HepG2 (cell line): Measurements from ENCODE around the gene CLDN19. TPM values are rescaled to one million over a fixed set of nuclear protein-coding genes. Genes with fewer than 3 reads are reported as not detected.
A peak's percentile ranks its signal among the peaks of the same experiment; 100 is the strongest.

Experiments
- GRHL1 ChIP-seq: sonication (generic); formaldehyde crosslinking; conservative IDR thresholded peaks from 2 replicates; pipeline ENCODE4 v1.8.0; 2022; ENCODE audit warnings: missing genetic modification reagents
- KDM1A ChIP-seq: IDR thresholded peaks from 2 replicates; pipeline ENCODE4 v1.6.1; 2016; ENCODE audit warnings: missing compliant biosample characterization
- KLF12 ChIP-seq: sonication (generic); formaldehyde crosslinking; IDR thresholded peaks from 2 replicates; pipeline ENCODE4 v1.4.0; 2020; ENCODE audit warnings: missing genetic modification reagents, borderline replicate concordance
- KLF16 ChIP-seq, 2 experiments: sonication (generic) in 1 of 2; formaldehyde crosslinking in 1 of 2; IDR thresholded peaks; 2 replicates each; pipeline versions ENCODE4 v1.6.1 to v1.8.0; 2016 to 2023; ENCODE audit warnings: missing genetic modification reagents in 2 of 2, missing compliant biosample characterization in 1 of 2
- NR3C1 ChIP-seq: sonication (generic); formaldehyde crosslinking; IDR thresholded peaks from 2 replicates; pipeline ENCODE4 v1.4.0; 2020; ENCODE audit warnings: missing genetic modification reagents
- RCOR2 ChIP-seq: IDR thresholded peaks from 2 replicates; pipeline ENCODE4 v1.6.1; 2016; ENCODE audit warnings: missing biosample characterization, missing genetic modification reagents
- RELA ChIP-seq: sonication (generic); formaldehyde crosslinking; IDR thresholded peaks from 2 replicates; pipeline ENCODE4 v1.4.0; 2020; ENCODE audit warnings: missing genetic modification reagents
- SIN3A ChIP-seq: IDR thresholded peaks from 2 replicates; pipeline ENCODE4 v1.6.1; 2011; ENCODE audit warnings: low read depth, mild to moderate bottlenecking, control low read depth, low read length, borderline replicate concordance
- ZFP62 ChIP-seq: sonication (generic); formaldehyde crosslinking; IDR thresholded peaks from 2 replicates; pipeline ENCODE4 v1.4.0; 2020; ENCODE audit warnings: missing genetic modification reagents
- polyA plus RNA-seq, 8 experiments: library from polyadenylated mRNA; depleted of rRNA in 3 of 8; stranded (reverse) in 7 of 8; unstranded in 1 of 8; fragments of >200 nt; fragmentation: Illumina TruSeq in 4 of 8; extraction: Trizol in 4 of 8; gene quantifications; 2 replicates each; pipeline versions ENCODE4 v1.2.1 to v1.2.3, GENCODE V29; 2011 to 2016; ENCODE audit warnings: low read depth in 4 of 8, missing spikeins in 1 of 8, mixed read lengths in 1 of 8; ENCODE audit not compliant: insufficient read depth in 1 of 8
- total RNA-seq, 5 experiments: library from RNA; depleted of rRNA; stranded (reverse); fragments of >200 nt; fragmentation: Illumina TruSeq; extraction: Trizol; gene quantifications; 2 replicates each; pipeline ENCODE4 v1.2.3, GENCODE V29; 2016; ENCODE audit warnings: low read depth in 1 of 5
- TF ChIP-seq, protein P1 (sequence below): sonication (generic); formaldehyde crosslinking; IDR thresholded peaks from 2 replicates; pipeline ENCODE4 v1.4.0; 2020; ENCODE audit warnings: mild to moderate bottlenecking, low read depth, missing genetic modification reagents
- TF ChIP-seq, protein P2 (sequence below): sonication (generic); formaldehyde crosslinking; IDR thresholded peaks from 2 replicates; pipeline ENCODE4 v1.4.0; 2020; ENCODE audit warnings: missing genetic modification reagents

CLDN19 gene
- total and polyA plus RNA-seq, 2 of the 13 experiments (the other 11 are each of a cell fraction or from before 2014, with no cell fraction given): 5.0 to 7.6 TPM

- peak in 1 of 2 experiments; percentile 80; a peak in 2 of 4 replicates for TF ChIP-seq KLF16 (CRISPR knock-in tag; IDR thresholded peaks at IDR 0.05)
- peak; percentile 74; the same call in 1 of the 2 replicates for TF ChIP-seq SIN3A
- TF ChIP-seq KLF12 (CRISPR knock-in tag): peak; percentile 68; the same call in 1 of the 2 replicates
- no peak for TF ChIP-seq KDM1A (CRISPR knock-in tag)
- 0 out of 2 replicates have a peak, but pooled peaks have one; percentile 42 for TF ChIP-seq ZFP62
- TF ChIP-seq RCOR2 (CRISPR knock-in tag): no peak
- TF ChIP-seq, protein P1, sequence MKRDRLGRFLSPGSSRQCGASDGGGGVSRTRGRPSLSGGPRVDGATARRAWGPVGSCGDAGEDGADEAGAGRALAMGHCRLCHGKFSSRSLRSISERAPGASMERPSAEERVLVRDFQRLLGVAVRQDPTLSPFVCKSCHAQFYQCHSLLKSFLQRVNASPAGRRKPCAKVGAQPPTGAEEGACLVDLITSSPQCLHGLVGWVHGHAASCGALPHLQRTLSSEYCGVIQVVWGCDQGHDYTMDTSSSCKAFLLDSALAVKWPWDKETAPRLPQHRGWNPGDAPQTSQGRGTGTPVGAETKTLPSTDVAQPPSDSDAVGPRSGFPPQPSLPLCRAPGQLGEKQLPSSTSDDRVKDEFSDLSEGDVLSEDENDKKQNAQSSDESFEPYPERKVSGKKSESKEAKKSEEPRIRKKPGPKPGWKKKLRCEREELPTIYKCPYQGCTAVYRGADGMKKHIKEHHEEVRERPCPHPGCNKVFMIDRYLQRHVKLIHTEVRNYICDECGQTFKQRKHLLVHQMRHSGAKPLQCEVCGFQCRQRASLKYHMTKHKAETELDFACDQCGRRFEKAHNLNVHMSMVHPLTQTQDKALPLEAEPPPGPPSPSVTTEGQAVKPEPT (CRISPR knock-in tag): peak; percentile 62; the same call in 1 of the 2 replicates
- TF ChIP-seq RELA (CRISPR knock-in tag): 0 out of 2 replicates have a peak, but pooled peaks have one; percentile 56
- no peak for TF ChIP-seq NR3C1 (CRISPR knock-in tag)
- TF ChIP-seq, protein P2, sequence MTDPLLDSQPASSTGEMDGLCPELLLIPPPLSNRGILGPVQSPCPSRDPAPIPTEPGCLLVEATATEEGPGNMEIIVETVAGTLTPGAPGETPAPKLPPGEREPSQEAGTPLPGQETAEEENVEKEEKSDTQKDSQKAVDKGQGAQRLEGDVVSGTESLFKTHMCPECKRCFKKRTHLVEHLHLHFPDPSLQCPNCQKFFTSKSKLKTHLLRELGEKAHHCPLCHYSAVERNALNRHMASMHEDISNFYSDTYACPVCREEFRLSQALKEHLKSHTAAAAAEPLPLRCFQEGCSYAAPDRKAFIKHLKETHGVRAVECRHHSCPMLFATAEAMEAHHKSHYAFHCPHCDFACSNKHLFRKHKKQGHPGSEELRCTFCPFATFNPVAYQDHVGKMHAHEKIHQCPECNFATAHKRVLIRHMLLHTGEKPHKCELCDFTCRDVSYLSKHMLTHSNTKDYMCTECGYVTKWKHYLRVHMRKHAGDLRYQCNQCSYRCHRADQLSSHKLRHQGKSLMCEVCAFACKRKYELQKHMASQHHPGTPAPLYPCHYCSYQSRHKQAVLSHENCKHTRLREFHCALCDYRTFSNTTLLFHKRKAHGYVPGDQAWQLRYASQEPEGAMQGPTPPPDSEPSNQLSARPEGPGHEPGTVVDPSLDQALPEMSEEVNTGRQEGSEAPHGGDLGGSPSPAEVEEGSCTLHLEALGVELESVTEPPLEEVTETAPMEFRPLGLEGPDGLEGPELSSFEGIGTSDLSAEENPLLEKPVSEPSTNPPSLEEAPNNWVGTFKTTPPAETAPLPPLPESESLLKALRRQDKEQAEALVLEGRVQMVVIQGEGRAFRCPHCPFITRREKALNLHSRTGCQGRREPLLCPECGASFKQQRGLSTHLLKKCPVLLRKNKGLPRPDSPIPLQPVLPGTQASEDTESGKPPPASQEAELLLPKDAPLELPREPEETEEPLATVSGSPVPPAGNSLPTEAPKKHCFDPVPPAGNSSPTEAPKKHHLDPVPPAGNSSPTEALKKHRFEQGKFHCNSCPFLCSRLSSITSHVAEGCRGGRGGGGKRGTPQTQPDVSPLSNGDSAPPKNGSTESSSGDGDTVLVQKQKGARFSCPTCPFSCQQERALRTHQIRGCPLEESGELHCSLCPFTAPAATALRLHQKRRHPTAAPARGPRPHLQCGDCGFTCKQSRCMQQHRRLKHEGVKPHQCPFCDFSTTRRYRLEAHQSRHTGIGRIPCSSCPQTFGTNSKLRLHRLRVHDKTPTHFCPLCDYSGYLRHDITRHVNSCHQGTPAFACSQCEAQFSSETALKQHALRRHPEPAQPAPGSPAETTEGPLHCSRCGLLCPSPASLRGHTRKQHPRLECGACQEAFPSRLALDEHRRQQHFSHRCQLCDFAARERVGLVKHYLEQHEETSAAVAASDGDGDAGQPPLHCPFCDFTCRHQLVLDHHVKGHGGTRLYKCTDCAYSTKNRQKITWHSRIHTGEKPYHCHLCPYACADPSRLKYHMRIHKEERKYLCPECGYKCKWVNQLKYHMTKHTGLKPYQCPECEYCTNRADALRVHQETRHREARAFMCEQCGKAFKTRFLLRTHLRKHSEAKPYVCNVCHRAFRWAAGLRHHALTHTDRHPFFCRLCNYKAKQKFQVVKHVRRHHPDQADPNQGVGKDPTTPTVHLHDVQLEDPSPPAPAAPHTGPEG: no peak
- TF ChIP-seq GRHL1 (CRISPR knock-in tag): no peak
Measured at GRCh38 chr1:42766741-42767509, 26.9 kb upstream of the CLDN19 start, which contains the start of the genes C1orf50 and P3H1 (continued).
